ENCODE data around the gene HSD3B1.
"Not testable (repeated sequence)": the region's sequence is repeated elsewhere in the genome, so short reads cannot be mapped to it uniquely, and the experiment has no call there.

The HSD3B1 gene

DNA sequence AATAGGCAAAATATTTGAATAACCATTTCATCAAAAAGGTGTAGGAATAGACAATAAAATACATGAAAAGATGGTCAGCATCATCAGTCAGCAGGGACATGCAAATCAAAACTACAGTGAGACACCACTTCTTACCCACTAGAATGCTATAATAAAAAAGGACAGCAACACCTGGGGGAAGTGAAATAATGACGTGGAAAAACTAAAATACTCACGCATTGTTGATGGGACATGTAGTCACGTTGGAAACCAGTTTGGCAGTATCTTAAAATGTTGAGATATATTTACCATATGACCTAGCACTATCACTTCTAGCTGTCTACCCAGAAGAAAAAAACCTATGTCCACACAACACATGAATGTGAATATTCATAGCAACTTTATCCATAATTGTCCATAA is 53.4 kb downstream of the HSD3B1 start:
- DNase-seq, result not testable (repeated sequence)

DNA sequence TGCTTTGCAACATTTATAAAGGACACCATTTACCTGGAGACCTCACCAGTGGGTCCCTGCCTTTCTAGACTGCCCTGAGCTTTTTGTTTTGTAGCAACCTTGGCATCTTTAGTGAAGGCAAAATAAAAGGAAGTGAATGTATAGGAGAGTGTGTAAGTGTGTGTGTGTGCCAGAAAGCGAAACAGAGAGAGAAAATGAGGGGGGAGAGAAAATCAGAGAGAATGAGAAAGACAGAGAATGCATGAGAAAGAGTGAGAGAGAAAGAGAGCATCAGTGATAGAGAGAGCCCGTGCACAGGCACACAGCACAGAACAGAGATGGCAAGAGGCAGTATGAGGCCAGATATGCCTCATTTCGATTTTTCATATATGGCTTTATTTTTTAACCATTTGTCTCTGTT is 57.5 kb downstream of the HSD3B1 start:
- DNase-seq, result no peak

Measured in NCI-H2107 (cell line).